HCT116 (cell line): ENCODE measurements around the gene FAM43A. TPM values are rescaled to one million over a fixed set of nuclear protein-coding genes. Genes with fewer than 3 reads are reported as not detected.
A peak's percentile ranks its signal among the peaks of the same experiment; 100 is the strongest.

Experiments used
- ATAC-seq: fragments of 200-7000 bp; cut with Tn5 transposase; 2 replicates; pipeline ENCODE4 v1.9.1; 2020; ENCODE audit warnings: mild to moderate bottlenecking, moderate library complexity
- BruUV-seq: library from RNA; stranded (reverse); fragments of 400-500 nt; replicated peaks from 2 replicates; lab custom pipeline; 2021; lab: Mats Ljungman, UMichigan
- CTCF ChIA-PET: fragments of 300-600 bp; sonication (Branson Sonifier 250); formaldehyde crosslinking; loops from one replicate; lab custom pipeline; 2021; ENCODE audit warnings: antibody characterized with exemption; lab: Charles Lee
- POLR2A ChIA-PET: fragments of 300-600, 350-600 bp; sonication (Branson Sonifier 250); formaldehyde crosslinking; loops from one replicate; lab custom pipeline; 2021; ENCODE audit warnings: antibody characterized with exemption; lab: Charles Lee
- RAD21 ChIA-PET, 2 experiments: fragments of 300-600 bp; sonication (Branson Sonifier 250); formaldehyde crosslinking; loops; one replicate each; lab custom pipeline; 2023; ENCODE audit warnings: low total read pairs in 2 of 2; ENCODE audit not compliant: uncharacterized antibody in 2 of 2, unreplicated experiment in 2 of 2, low non-redundant PET in 1 of 2; lab: Charles Lee
- DNase-seq: peaks from one replicate; pipeline ENCODE4 v3.0.0-alpha.2; 2010; ENCODE audit warnings: low read depth, low spot score
- H2AFZ ChIP-seq: fragments of 200-600 bp; shearing (Covaris generic), sonication (generic); 2 replicates; pipeline ENCODE4 v1.6.1; 2017; ENCODE audit warnings: low read depth, mixed run types, mixed read lengths, antibody characterized with exemption, low read length; ENCODE audit not compliant: poor library complexity, severe bottlenecking
- H3K27ac ChIP-seq: 2 replicates; pipeline ENCODE4 v1.5.1; 2012; ENCODE audit warnings: low read depth, low read length
- H3K27me3 ChIP-seq: fragments of 200-600 bp; sonication (generic); 2 replicates; pipeline ENCODE4 v1.6.1; 2016; ENCODE audit warnings: mixed run types, low read length, mixed read lengths; ENCODE audit not compliant: insufficient read depth
- H3K36me3 ChIP-seq, 2 experiments: fragments of 200-500 bp in 1 of 2; fragments of 200-600 bp in 1 of 2; sonication (Bioruptor generic) in 1 of 2; sonication (generic) in 1 of 2; 2 replicates each; pipeline versions ENCODE4 v1.5.1 to v1.6.1; 2014 to 2016; ENCODE audit warnings: low read length in 2 of 2, inconsistent platforms in 1 of 2, mixed read lengths in 1 of 2, mixed run types in 1 of 2; ENCODE audit not compliant: insufficient read depth in 2 of 2, control insufficient read depth in 1 of 2
- H3K4me1 ChIP-seq, 2 experiments: fragments of 200-600 bp in 1 of 2; sonication (generic) in 1 of 2; 2 replicates each; pipeline versions ENCODE4 v1.5.1 to v1.6.1; 2012 to 2017; ENCODE audit warnings: low read length in 2 of 2, inconsistent platforms in 1 of 2, mild to moderate bottlenecking in 1 of 2, mixed read lengths in 1 of 2, mixed run types in 1 of 2, moderate library complexity in 1 of 2; ENCODE audit not compliant: insufficient read depth in 2 of 2, control insufficient read depth in 1 of 2
- H3K4me2 ChIP-seq: fragments of 200-600 bp; sonication (generic); 2 replicates; pipeline ENCODE4 v1.6.1; 2017; ENCODE audit warnings: mixed run types, low read length, mixed read lengths
- H3K4me3 ChIP-seq, 2 experiments: fragments of 200-600 bp in 1 of 2; sonication (generic) in 1 of 2; replicated peaks in 1 of 2; 2 replicates each; pipeline ENCODE4 v1.5.1; 2011 to 2016; ENCODE audit warnings: low read length in 2 of 2, control low read depth in 1 of 2, low read depth in 1 of 2, mild to moderate bottlenecking in 1 of 2, mixed read lengths in 1 of 2, mixed run types in 1 of 2
- H3K79me2 ChIP-seq: fragments of 200-600 bp; sonication (generic); 2 replicates; pipeline ENCODE4 v1.6.1; 2017; ENCODE audit warnings: mild to moderate bottlenecking, mixed run types, low read length, moderate library complexity, mixed read lengths; ENCODE audit not compliant: insufficient read depth
- H3K9ac ChIP-seq: fragments of 200-600 bp; sonication (generic); 2 replicates; pipeline ENCODE4 v1.6.1; 2016; ENCODE audit warnings: low read length, mixed read lengths
- H3K9me2 ChIP-seq: fragments of 200-600 bp; sonication (generic), shearing (Covaris generic); 2 replicates; pipeline ENCODE4 v1.6.1; 2017; ENCODE audit warnings: mixed run types, mild to moderate bottlenecking, moderate library complexity; ENCODE audit not compliant: insufficient read depth
- H3K9me3 ChIP-seq, 2 experiments: fragments of 200-500 bp in 1 of 2; fragments of 200-600 bp in 1 of 2; sonication (Bioruptor generic) in 1 of 2; sonication (generic) in 1 of 2; 2 replicates each; pipeline ENCODE4 v1.6.1; 2014 to 2017; ENCODE audit warnings: low read length in 2 of 2, mixed read lengths in 2 of 2, inconsistent platforms in 1 of 2, low read depth in 1 of 2, mild to moderate bottlenecking in 1 of 2, mixed run types in 1 of 2, moderate library complexity in 1 of 2; ENCODE audit not compliant: control insufficient read depth in 1 of 2, insufficient read depth in 1 of 2
- H4K20me1 ChIP-seq: fragments of 200-600 bp; sonication (generic), shearing (Covaris generic); 2 replicates; pipeline ENCODE4 v1.6.1; 2017; ENCODE audit warnings: mixed run types, mild to moderate bottlenecking, moderate library complexity; ENCODE audit not compliant: insufficient read depth
- CTCF ChIP-seq, 3 experiments: fragments of 200-600 bp in 1 of 3; sonication (generic) in 1 of 3; IDR thresholded peaks in 2 of 3; conservative IDR thresholded peaks in 1 of 3; 2 replicates each; pipeline ENCODE4 v1.5.1; 2012 to 2017; ENCODE audit warnings: low read depth in 2 of 3, low read length in 2 of 3, antibody characterized with exemption in 1 of 3, borderline replicate concordance in 1 of 3, control low read depth in 1 of 3, mild to moderate bottlenecking in 1 of 3, mixed read lengths in 1 of 3, mixed run types in 1 of 3, moderate library complexity in 1 of 3; ENCODE audit not compliant: insufficient read depth in 1 of 3
- EGR1 ChIP-seq: IDR thresholded peaks from 2 replicates; pipeline ENCODE4 v1.6.1; 2012; ENCODE audit warnings: low read depth
- ELF1 ChIP-seq: IDR thresholded peaks from 2 replicates; pipeline ENCODE4 v1.6.1; 2012; ENCODE audit warnings: low read depth, borderline replicate concordance
- EZH2phosphoT487 ChIP-seq: fragments of 200-600 bp; IDR thresholded peaks from 2 replicates; pipeline ENCODE4 v1.6.1; 2018; ENCODE audit warnings: antibody characterized with exemption, borderline replicate concordance
- FOSL1 ChIP-seq: IDR thresholded peaks from 2 replicates; pipeline ENCODE4 v1.6.1; 2012; ENCODE audit warnings: low read depth
- JUND ChIP-seq: IDR thresholded peaks from 2 replicates; pipeline ENCODE4 v1.6.1; 2012
- POLR2A ChIP-seq: IDR thresholded peaks from 2 replicates; pipeline ENCODE4 v1.7.0; 2011; ENCODE audit warnings: borderline replicate concordance; ENCODE audit not compliant: insufficient read depth, insufficient read length; ENCODE audit errors: extremely low read depth
- POLR2AphosphoS5 ChIP-seq: IDR thresholded peaks from 2 replicates; pipeline ENCODE4 v1.6.1; 2011; ENCODE audit warnings: mild to moderate bottlenecking, low read depth, low read length, moderate library complexity
- SIN3A ChIP-seq: IDR thresholded peaks from 2 replicates; pipeline ENCODE4 v1.6.1; 2012; ENCODE audit warnings: low read depth
- SRF ChIP-seq: IDR thresholded peaks from 2 replicates; pipeline ENCODE4 v1.6.1; 2012; ENCODE audit warnings: low read depth
- TCF7L2 ChIP-seq: IDR thresholded peaks from 2 replicates; pipeline ENCODE4 v1.7.0; 2011; ENCODE audit warnings: borderline replicate concordance, inconsistent platforms; ENCODE audit not compliant: insufficient read depth, insufficient read length; ENCODE audit errors: extremely low read depth
- YY1 ChIP-seq: IDR thresholded peaks from 2 replicates; pipeline ENCODE4 v1.6.1; 2011; ENCODE audit warnings: low read length, low read depth, moderate library complexity, mild to moderate bottlenecking; ENCODE audit not compliant: insufficient replicate concordance; ENCODE audit errors: extremely low read depth
- ZBTB33 ChIP-seq: IDR thresholded peaks from 2 replicates; pipeline ENCODE4 v1.6.1; 2011; ENCODE audit warnings: mild to moderate bottlenecking, low read length, moderate library complexity; ENCODE audit not compliant: insufficient replicate concordance; ENCODE audit errors: extremely low read depth
- ZFX ChIP-seq: fragments of 450-650 bp; IDR thresholded peaks from 2 replicates; pipeline ENCODE4 v1.6.1; 2017
- ZNF274 ChIP-seq: fragments of 200-500 bp; sonication (Bioruptor generic); IDR thresholded peaks from 2 replicates; pipeline ENCODE4 v1.6.1; 2014; ENCODE audit warnings: mild to moderate bottlenecking, low read depth, low read length, inconsistent platforms
- intact Hi-C: fragments of 100-400 bp; cut with micrococcal nuclease; formaldehyde crosslinking; loops from 2 replicates; pipeline ENCODE4 v1.10.0; 2022
- total RNA-seq: library from RNA; stranded (reverse); gene quantifications from one replicate; pipeline ENCODE4 v1.2.1, GENCODE V29; 2021; ENCODE audit not compliant: unreplicated experiment
- TF ChIP-seq, protein P1 (sequence below): IDR thresholded peaks from 2 replicates; pipeline ENCODE4 v1.6.1; 2012
- TF ChIP-seq, protein P2 (sequence below): IDR thresholded peaks from 2 replicates; pipeline ENCODE4 v1.6.1; 2012

The FAM43A gene
- total RNA-seq, 1 experiment from 2014 or later, result 6.8 TPM

- H3K27me3 ChIP-seq, result no peaks in the 10 kb centered on the region
- peak overlapping the region; percentile 66; the same call in 1 of the 2 replicates for H3K9ac ChIP-seq
- no peaks in the 10 kb centered on the region for H3K79me2 ChIP-seq
- DNase-seq (no peak), ATAC-seq (no peak)
- H2AFZ ChIP-seq, result peak overlapping the region; percentile 94
- no peaks in the 10 kb centered on the region for H3K36me3 ChIP-seq
- no peaks in the 10 kb centered on the region for H3K9me2 ChIP-seq
- H3K27ac ChIP-seq, result no peak overlapping the region; the same call in 1 of the 2 replicates
- no peaks in the 10 kb centered on the region for H3K9me3 ChIP-seq
- H3K4me2 ChIP-seq, result peak overlapping the region; percentile 86
- RAD21 ChIA-PET, result interaction anchor here in 1 of 2 experiments (0.6 kb wide), 1 partner anchor 56 kb away, joined by 3 read pairs; no protein-coding TSS in a partner anchor
- peaks cover 16 to 44% of the 10 kb centered on the region in 2 experiments for H3K4me1 ChIP-seq
- H4K20me1 ChIP-seq, result no peaks in the 10 kb centered on the region
- BruUV-seq, result no TSS peak
- CTCF ChIA-PET, result no interaction called here
- H3K4me3 ChIP-seq, result peak overlapping the region; percentile 66 to 79
- intact Hi-C loops, result no loop called here
- TF ChIP-seq POLR2A (no peak), SRF (no peak), EZH2phosphoT487 (no peak), ELF1 (no peak), TCF7L2 (no peak), ZBTB33 (no peak), EGR1 (no peak), ZNF274 (no peak), ZFX (no peak), SIN3A (no peak), CTCF (IDR thresholded peaks at IDR 0.05 in 2 of 3, conservative IDR thresholded peaks at IDR 0.05 in 1 of 3; ENCODE audit: borderline replicate concordance in 1 of 3, insufficient read depth in 1 of 3, low read depth in 2 of 3, low read length in 2 of 3) (no peak), JUND (no peak), POLR2AphosphoS5 (no peak), YY1 (no peak), FOSL1 (no peak)
- TF ChIP-seq, protein P1, sequence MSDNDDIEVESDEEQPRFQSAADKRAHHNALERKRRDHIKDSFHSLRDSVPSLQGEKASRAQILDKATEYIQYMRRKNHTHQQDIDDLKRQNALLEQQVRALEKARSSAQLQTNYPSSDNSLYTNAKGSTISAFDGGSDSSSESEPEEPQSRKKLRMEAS, result no peak
- TF ChIP-seq, protein P2, sequence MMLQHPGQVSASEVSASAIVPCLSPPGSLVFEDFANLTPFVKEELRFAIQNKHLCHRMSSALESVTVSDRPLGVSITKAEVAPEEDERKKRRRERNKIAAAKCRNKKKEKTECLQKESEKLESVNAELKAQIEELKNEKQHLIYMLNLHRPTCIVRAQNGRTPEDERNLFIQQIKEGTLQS, result no peak
- POLR2A ChIA-PET, result interaction anchor here (1.0 to 1.4 kb wide), 3 partner anchors 13 to 433 kb away, joined by 3 to 9 read pairs (median 3); partner anchors contain the start of gene LSG1
Measured at GRCh38 chr3:194685065-194685717, 492 bp upstream of the FAM43A start.
